Parathyroid adenoma (tissue), 2 donors: ENCODE measurements around the gene CACNB2.

ENCODE experiments used
- H2AFZ ChIP-seq: fragments of 300-600 bp; sonication (generic); one replicate; pipeline ENCODE4 v1.7.0; 2017; ENCODE audit warnings: antibody characterized with exemption, mild to moderate bottlenecking
- H3K27ac ChIP-seq: fragments of 300-600 bp; sonication (generic); one replicate; pipeline ENCODE4 v1.7.0; 2017
- H3K27me3 ChIP-seq: fragments of 300-600 bp; sonication (generic); one replicate; pipeline ENCODE4 v1.7.0; 2017; ENCODE audit warnings: low read length; ENCODE audit not compliant: control insufficient read depth, insufficient read depth
- H3K36me3 ChIP-seq: fragments of 300-600 bp; sonication (generic); one replicate; pipeline ENCODE4 v1.7.0; 2017; ENCODE audit warnings: low read length; ENCODE audit not compliant: control insufficient read depth, insufficient read depth
- H3K4me1 ChIP-seq: fragments of 300-600 bp; sonication (generic); one replicate; pipeline ENCODE4 v1.7.0; 2017; ENCODE audit warnings: control low read depth
- H3K4me2 ChIP-seq: fragments of 300-600 bp; sonication (generic); one replicate; pipeline ENCODE4 v1.7.0; 2017; ENCODE audit warnings: low read length
- H3K4me3 ChIP-seq: fragments of 300-600 bp; sonication (generic); one replicate; pipeline ENCODE4 v1.7.0; 2017; ENCODE audit warnings: low read depth, low read length
- H3K79me2 ChIP-seq: fragments of 300-600 bp; sonication (generic); one replicate; pipeline ENCODE4 v1.7.0; 2017; ENCODE audit warnings: control low read depth
- H3K9ac ChIP-seq: fragments of 300-600 bp; sonication (generic); one replicate; pipeline ENCODE4 v1.7.0; 2017; ENCODE audit warnings: mild to moderate bottlenecking
- H3K9me3 ChIP-seq: fragments of 300-600 bp; sonication (generic); one replicate; pipeline ENCODE4 v1.7.0; 2017; ENCODE audit warnings: low read length; ENCODE audit not compliant: control insufficient read depth
- CTCF ChIP-seq: fragments of 300-600 bp; sonication (generic); IDR thresholded peaks from one replicate; pipeline ENCODE4 v1.7.0; 2017; ENCODE audit warnings: antibody characterized with exemption, mild to moderate bottlenecking
- donor health status: primary hyperparathyroidism.

CACNB2 gene

DNA sequence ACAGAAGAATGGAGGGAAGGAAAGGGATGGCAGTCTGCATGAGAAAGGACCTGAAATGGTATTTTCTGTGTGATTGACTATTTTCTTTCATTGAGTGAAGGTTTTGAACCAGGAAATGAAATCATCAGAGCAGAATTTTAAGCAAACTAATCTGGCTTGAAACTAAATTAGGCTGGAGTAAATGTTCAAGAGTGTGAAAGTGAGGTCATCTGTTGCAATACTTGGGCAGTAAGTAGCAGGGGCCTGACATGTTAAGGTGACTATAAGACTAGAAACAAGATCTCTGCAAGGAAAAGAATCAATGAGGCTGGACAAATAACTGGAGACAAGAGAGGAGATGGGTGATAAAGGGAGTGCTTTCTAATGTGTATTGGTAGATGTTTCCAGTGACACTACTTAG is 306.0 kb downstream of the CACNB2 start:
- Histone ChIP-seq H3K9me3 (no peaks in the 10 kb centered on the region), H3K36me3 (no peaks in the 10 kb centered on the region), H3K4me3 (no peak overlapping the region), H2AFZ (no peak overlapping the region), H3K4me1 (no peaks in the 10 kb centered on the region), H3K27me3 (no peaks in the 10 kb centered on the region), H3K79me2 (no peaks in the 10 kb centered on the region), H3K4me2 (no peak overlapping the region), H3K27ac (no peak overlapping the region), H3K9ac (no peak overlapping the region)
- no peak for TF ChIP-seq CTCF

GRCh38 chr10:18449611-18450026 is 309.4 kb downstream of the CACNB2 start:
- H3K27ac ChIP-seq = no peak overlapping the region
- H3K4me3 ChIP-seq = no peak overlapping the region
- H3K4me2 ChIP-seq = no peak overlapping the region
- H3K4me1 ChIP-seq = no peaks in the 10 kb centered on the region
- H2AFZ ChIP-seq = no peak overlapping the region
- H3K79me2 ChIP-seq = no peaks in the 10 kb centered on the region
- H3K9ac ChIP-seq = no peak overlapping the region
- no peaks in the 10 kb centered on the region for H3K9me3 ChIP-seq
- H3K36me3 ChIP-seq = no peaks in the 10 kb centered on the region
- TF ChIP-seq CTCF = no peak
- no peaks in the 10 kb centered on the region for H3K27me3 ChIP-seq

DNA sequence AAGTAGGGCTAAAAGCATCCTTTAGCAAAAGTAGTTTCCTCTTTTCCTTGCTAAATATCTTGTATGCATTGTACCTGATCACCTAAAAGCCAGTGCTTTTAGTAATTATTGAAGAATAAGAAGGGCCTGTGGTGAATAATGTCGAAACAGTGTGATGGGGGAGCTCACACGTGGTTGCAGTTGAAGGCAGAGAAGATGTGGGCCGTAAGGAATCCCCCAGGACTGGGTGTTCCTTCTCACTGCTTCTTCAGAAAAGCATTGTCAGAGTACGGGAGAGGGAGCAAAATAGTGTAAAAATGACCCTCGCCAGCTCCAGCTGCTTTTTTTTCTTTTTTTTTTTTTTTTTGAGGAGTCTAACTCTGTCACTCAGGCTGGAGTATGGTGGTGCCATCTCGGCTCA is 310.1 kb downstream of the CACNB2 start:
- Histone ChIP-seq H3K79me2 (no peaks in the 10 kb centered on the region), H3K27me3 (no peaks in the 10 kb centered on the region), H3K9me3 (no peaks in the 10 kb centered on the region), H3K4me2 (no peak overlapping the region), H3K36me3 (no peaks in the 10 kb centered on the region), H3K4me3 (no peak overlapping the region), H3K27ac (no peak overlapping the region), H2AFZ (no peak overlapping the region), H3K4me1 (no peaks in the 10 kb centered on the region), H3K9ac (no peak overlapping the region)
- TF ChIP-seq CTCF = no peak

- TF ChIP-seq CTCF = no peak
- Histone ChIP-seq H3K4me3 (no peak overlapping the region), H2AFZ (no peak overlapping the region), H3K4me1 (no peaks in the 10 kb centered on the region), H3K27ac (no peak overlapping the region), H3K9ac (no peak overlapping the region), H3K9me3 (no peaks in the 10 kb centered on the region), H3K27me3 (no peaks in the 10 kb centered on the region), H3K36me3 (no peaks in the 10 kb centered on the region), H3K4me2 (no peak overlapping the region), H3K79me2 (no peaks in the 10 kb centered on the region)
Measured at GRCh38 chr10:18455086-18455884, 315.1 kb downstream of the CACNB2 start.

GRCh38 chr10:18456984-18457383 is 316.8 kb downstream of the CACNB2 start:
- H3K9ac ChIP-seq = no peak overlapping the region
- no peak overlapping the region for H3K27ac ChIP-seq
- no peak for TF ChIP-seq CTCF
- no peaks in the 10 kb centered on the region for H3K4me1 ChIP-seq
- no peaks in the 10 kb centered on the region for H3K36me3 ChIP-seq
- no peak overlapping the region for H2AFZ ChIP-seq
- no peak overlapping the region for H3K4me3 ChIP-seq
- no peaks in the 10 kb centered on the region for H3K9me3 ChIP-seq
- H3K4me2 ChIP-seq = no peak overlapping the region
- no peaks in the 10 kb centered on the region for H3K27me3 ChIP-seq
- H3K79me2 ChIP-seq = no peaks in the 10 kb centered on the region
